GM10847 (cell line): ENCODE data around the gene CASP4.

Source experiments
- POLR2A ChIP-seq: IDR thresholded peaks from 2 replicates; pipeline ENCODE4 v1.6.1; 2011; ENCODE audit not compliant: insufficient read length; ENCODE audit errors: extremely low read depth

The CASP4 gene

GRCh38 chr11:104968355-104968855 lies at the start of gene CASP4:
Gene CASP4 (minus strand): TSS chr11:104968574. CDS start chr11:104968525, 49 bp downstream.
- no peak for TF ChIP-seq POLR2A

- no peak for TF ChIP-seq POLR2A
Measured at GRCh38 chr11:105007463-105007862, 39.1 kb upstream of the CASP4 start.

GRCh38 chr11:105005451-105005845 lies 37.1 kb upstream of the CASP4 start:
- TF ChIP-seq POLR2A, result no peak

GRCh38 chr11:105004021-105004420 lies 35.6 kb upstream of the CASP4 start:
- TF ChIP-seq POLR2A, result no peak

- no peak for TF ChIP-seq POLR2A
Measured at GRCh38 chr11:105003151-105003550, 34.8 kb upstream of the CASP4 start.

- no peak for TF ChIP-seq POLR2A
Measured at GRCh38 chr11:105000797-105001196, 32.4 kb upstream of the CASP4 start.

- TF ChIP-seq POLR2A, result no peak
Measured at GRCh38 chr11:105000167-105000566, 31.8 kb upstream of the CASP4 start.

- TF ChIP-seq POLR2A, result no peak
Measured at GRCh38 chr11:104999721-105000120, 31.3 kb upstream of the CASP4 start.

- no peak for TF ChIP-seq POLR2A
Measured at GRCh38 chr11:104997288-104997687, 28.9 kb upstream of the CASP4 start.

GRCh38 chr11:104995001-104995408 lies 26.6 kb upstream of the CASP4 start:
- TF ChIP-seq POLR2A, result no peak

- no peak for TF ChIP-seq POLR2A
Measured at GRCh38 chr11:104992781-104993180, 24.4 kb upstream of the CASP4 start.

- no peak for TF ChIP-seq POLR2A
Measured at GRCh38 chr11:104991994-104992393, 23.6 kb upstream of the CASP4 start.

GRCh38 chr11:104984808-104985207 lies 16.4 kb upstream of the CASP4 start:
- no peak for TF ChIP-seq POLR2A

GRCh38 chr11:104979839-104980238 lies 11.5 kb upstream of the CASP4 start:
- no peak for TF ChIP-seq POLR2A

GRCh38 chr11:104973616-104974015 lies 5.2 kb upstream of the CASP4 start:
- TF ChIP-seq POLR2A, result no peak

GRCh38 chr11:104970756-104971155 lies 2.4 kb upstream of the CASP4 start:
- TF ChIP-seq POLR2A, result no peak
